Activated naive CD4-positive, alpha-beta T cell (primary cell): Measurements from ENCODE around the gene SND1.
A peak's percentile ranks its signal among the peaks of the same experiment; 100 is the strongest.

Experiments used
- DNase-seq, 4 experiments: peaks; one replicate each; lab custom pipeline; 2025; lab: John Stamatoyannopoulos, UW

The SND1 gene

GRCh38 chr7:127683776-127684681, 32.0 kb downstream of the SND1 start:
- DNase-seq, result no peak

DNA sequence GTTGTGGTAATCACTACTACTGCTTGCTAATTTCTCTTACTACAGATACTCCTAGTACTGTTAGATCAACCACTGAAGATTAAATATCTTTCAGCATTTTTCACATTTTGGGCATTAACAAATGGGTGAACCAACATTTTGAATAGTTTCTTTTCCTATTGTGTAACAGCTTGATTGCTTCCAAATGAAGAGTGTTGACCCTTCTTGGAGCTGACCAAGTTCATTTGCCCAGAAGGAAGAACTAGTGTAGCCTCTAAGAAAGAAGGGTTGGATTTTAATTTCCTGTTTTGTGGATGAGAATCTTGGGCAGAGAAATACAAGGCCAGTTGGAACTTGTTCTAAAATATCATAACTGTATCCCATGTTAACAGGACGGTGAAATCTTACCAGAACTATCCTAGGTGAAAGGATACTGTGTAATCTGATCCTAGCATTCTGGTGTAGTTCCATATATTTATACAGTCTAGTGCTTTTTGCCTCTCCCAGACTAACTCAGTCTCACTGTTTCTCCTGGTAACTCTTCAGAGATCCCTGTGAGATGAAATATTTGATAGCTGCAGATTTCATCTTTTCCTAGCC, 37.3 kb downstream of the SND1 start:
- no peak for DNase-seq

- DNase-seq, result no peak
These were observed 38.3 kb downstream of the SND1 start for GRCh38 chr7:127690337-127690736.

- no peak for DNase-seq
These were observed 38.8 kb downstream of the SND1 start for GRCh38 chr7:127690806-127691205.

- DNase-seq, result no peak
These were observed 40.2 kb downstream of the SND1 start for GRCh38 chr7:127692200-127692599.

- no peak for DNase-seq
These were observed 47.9 kb downstream of the SND1 start for GRCh38 chr7:127699853-127700252.

DNA sequence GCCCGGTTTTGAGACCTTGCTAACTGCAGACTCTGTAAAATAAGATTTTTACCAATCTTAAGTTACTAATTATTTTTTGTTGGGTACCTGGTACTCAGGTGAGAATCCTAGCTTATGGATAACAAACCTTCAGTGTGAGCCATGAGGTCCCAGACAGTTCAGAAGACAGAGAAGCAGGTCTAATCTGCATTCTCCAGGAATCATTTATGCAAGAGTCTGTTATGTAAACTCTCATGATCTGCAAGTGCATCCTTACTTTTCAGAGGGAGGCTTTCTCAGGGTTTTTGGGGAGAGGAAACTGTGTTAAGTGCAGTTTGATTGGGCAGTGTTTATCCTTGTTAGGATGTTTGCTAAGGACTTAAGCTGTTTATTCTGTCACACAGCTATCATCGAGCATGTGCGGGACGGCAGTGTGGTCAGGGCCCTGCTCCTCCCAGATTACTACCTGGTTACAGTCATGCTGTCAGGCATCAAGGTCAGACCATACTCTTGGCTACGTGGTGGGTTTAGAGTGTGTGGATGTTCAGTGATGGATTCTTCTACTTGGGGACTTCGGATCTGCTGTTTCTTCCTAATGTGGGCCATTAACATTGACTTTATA, 50.2 kb downstream of the SND1 start:
- no peak for DNase-seq

DNA sequence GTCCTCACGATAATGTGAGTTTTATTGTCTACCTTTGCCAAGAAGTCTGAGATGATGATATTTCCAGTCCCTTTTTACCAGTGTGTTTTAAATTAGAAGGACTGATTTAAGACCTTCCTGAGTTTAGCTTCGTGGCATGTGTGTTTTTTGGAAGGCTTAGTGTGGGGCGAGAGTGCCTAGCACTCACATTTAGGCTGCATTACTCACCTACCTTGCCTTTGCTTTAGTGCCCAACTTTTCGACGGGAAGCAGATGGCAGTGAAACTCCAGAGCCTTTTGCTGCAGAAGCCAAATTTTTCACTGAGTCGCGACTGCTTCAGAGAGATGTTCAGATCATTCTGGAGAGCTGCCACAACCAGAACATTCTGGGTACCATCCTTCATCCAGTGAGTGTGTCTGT, 50.9 kb downstream of the SND1 start:
- no peak for DNase-seq

GRCh38 chr7:127704211-127704610, 52.2 kb downstream of the SND1 start:
- no peak for DNase-seq

DNA sequence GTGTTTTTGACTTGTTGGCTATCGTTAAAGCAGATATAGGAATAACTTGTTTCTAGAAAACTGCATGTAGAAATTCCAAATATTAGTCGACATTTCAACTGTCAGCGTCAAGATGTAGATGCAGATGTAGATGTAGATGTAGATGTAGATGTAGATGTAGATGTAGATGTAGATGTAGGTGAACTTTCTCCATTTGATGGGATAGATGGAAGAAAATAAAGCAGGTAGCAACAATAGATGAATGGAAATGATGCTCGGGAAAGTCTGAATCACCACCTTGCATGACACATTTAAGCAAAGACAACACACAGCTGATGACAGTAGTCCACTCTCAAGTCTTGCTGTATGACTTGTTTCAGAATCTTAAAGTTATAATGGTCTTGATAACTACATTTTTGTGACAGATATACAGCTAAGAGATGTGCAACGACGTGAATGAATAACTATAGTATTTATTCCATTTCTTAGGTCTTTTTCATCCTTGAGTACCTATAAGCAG, 53.5 kb downstream of the SND1 start:
- no peak for DNase-seq

DNA sequence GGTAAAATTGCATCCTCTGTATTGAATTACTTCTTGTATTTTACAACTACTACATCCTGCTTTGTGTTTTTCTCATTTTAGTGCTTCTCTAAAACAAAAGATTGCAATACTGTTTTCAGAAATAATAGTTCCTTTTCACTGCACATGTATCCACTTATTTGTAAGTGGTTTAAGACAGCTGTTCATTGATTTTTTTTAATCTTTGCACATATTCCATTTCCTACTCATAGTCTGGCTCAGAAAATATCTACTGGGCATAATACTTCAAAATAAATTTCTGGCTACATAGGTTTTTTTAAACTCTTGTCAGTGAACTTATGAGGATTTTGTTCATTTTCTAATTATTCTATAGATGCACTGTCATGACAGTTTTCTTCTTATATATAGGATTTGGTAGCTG, 54.8 kb downstream of the SND1 start:
- DNase-seq, result no peak

DNA sequence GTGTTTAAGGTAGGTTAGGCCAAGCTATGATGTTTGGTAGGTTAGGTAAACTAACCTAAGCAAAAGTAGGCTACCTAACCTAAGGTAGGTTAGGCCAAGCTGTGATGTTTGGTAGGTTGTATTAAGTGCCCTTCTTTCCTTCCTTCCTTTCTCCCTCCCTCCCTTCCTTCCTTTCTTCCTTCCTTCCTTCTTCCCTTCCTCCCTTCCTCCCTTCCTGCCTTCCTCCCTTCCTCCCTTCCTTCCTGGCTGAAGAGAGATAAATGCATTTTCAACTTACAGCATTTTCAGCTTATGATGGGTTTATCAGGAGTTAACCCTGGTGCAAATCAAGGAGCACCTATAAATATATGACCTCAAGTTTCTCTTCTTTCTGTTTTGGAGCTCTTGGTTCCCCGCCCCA, 56.2 kb downstream of the SND1 start:
- DNase-seq, result no peak

- peak in 3 of 4 experiments; percentile 7 to 43 (median 29) for DNase-seq
These were observed 56.8 kb downstream of the SND1 start for GRCh38 chr7:127708788-127709187.

DNA sequence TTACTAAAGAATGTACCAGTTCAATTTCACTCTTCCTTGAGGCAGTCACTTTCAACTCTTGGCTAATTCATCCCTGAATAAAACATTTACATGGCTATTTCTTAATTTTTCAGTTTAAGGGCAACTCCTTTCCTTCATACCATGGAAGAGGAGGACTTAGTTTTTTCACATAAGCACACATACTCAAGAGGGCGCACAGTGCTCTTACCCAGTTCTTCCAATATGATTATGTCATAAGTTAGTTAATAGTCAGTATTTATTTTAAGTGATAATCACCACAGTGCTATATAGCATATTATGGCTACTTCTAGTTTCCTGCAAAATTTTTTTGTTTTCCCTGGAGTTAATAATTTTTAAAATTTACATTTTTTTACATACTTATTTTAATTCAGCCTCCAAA, 58.6 kb downstream of the SND1 start:
- no peak for DNase-seq

GRCh38 chr7:127711872-127712271, 59.9 kb downstream of the SND1 start:
- DNase-seq, result no peak

DNA sequence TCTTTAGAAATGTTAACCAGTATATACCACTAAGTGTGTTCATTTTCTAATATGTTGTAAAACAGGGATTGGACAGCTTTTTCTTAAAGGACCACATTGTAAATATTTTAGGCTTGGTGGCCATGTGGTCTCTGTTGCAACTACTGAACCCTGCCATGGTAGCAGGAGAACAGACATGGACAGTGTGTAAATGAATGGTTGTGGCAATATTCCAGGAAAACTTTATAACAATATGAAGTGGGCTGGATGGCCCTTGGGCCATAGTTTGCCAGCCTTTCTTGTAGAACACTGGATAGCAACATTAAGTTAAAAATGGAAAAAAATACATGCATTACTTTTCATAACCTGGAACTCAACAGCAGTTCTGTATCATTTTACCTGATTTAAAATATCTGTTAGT, 61.0 kb downstream of the SND1 start:
- DNase-seq, result no peak

GRCh38 chr7:127713758-127714157, 61.8 kb downstream of the SND1 start:
- DNase-seq, result no peak

DNA sequence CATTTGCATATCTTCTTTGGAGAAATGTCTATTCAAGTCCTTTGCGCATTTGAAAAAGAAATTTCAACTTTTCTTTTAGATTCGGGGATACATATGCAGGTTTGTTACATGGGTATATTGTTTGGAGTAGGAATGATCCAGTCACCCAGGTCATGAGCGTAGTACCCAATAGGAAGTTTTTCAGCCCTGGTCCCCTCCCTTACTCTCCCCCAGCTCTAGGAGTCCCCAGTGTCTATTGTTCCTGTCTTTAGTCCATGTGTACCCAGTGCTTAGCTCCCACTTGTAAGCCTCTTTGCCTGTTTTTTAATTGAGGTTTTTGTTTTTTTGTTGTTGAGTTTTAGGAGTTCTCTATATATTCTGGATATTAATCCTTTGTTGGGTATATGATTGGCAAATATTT, 63.3 kb downstream of the SND1 start:
- no peak for DNase-seq

GRCh38 chr7:127715901-127716300, 63.9 kb downstream of the SND1 start:
- DNase-seq, result no peak

DNA sequence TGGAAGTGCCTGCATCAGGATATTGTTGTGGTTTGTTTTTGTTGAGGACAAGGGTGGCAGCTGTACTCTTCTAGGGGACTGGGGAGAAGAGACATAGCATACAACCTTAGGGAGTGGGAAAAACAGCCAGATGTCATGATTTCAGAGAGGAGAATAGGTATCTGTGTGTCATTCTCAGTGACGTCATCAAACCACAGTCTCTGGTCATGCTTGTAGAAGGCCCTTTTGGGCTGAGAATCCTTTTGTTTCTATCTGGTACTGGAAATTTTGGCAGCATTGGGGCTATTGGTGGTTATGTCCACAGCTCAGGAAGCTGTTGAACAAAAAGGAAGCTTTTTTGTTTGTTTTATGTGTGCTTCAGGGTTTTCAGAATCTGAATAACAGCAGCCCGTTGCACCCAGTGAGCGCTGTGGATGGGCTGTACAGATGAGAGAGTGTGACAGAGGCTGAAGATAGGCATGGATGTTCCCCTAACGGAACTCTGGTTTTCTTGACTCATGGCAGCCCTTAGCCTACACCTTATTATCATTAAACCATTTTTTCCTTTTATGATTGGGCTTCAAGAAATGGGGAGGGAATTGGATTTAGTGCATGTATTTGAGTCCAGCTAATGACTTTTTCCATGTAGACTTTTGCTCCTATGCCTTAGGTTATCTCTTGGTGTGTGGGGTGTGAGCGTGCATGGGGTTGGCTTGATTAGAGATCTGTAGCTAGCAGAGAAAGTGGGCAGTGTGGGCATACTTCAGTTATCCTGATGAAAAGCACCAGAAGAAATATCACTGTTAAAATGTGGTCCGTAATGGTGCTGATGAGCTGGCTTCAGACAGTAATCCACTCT, 65.7 kb downstream of the SND1 start:
- DNase-seq, result no peak

DNA sequence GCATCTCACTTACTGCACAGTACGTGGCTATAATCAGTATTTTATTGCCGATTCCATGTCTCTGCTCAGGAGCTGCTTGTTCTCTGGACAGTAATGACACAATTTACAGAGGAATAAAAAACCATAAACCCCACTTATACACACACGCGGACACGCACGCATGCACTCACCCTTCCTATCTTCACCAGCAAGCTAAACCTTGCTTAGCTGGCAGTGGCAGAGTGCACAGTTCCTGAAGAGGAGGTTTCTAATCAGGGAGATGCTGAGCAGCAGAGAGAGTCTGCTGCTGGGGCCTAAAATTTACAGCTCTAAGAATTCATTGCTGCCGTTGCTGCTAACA, 66.3 kb downstream of the SND1 start:
- DNase-seq, result no peak

- no peak for DNase-seq
These were observed 74.5 kb downstream of the SND1 start for GRCh38 chr7:127726476-127726875.
